ENCODE results near the gene PAX6. TPM values are rescaled to one million over a fixed set of nuclear protein-coding genes. Genes with fewer than 3 reads are reported as not detected.
A peak's percentile ranks its signal among the peaks of the same experiment; 100 is the strongest.

PAX6 gene
- total RNA-seq, 1 donor from 2014 or later = 7.6 TPM

DNA sequence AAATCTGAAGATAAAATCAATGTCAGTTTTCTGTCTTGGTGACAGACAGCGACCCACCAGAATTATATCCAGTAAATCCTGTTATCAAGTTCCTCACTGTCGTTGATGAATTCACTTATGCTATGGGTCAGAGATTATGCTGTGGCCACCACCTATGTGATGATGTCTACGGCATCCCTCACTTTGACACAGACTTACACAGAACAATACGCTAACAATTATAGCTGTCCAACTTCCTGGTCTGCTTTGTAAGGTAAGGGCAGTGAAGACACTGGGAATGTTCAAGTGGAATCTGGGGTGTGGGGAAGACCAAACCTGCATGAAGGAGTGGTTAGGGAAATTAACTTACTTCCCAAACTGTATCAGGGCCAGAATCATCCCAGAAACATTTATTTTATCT lies 19.3 kb upstream of the PAX6 start:
- no peak for DNase-seq (ENCODE audit: low spot score, unreplicated experiment)
- H3K27me3 Mint-ChIP-seq = peaks cover 51% of the 10 kb centered on the region
- H3K4me1 Mint-ChIP-seq (ENCODE audit: low read depth) = peaks cover 13% of the 10 kb centered on the region
- no peaks in the 10 kb centered on the region for H3K9me3 Mint-ChIP-seq (ENCODE audit: low read depth)
- H3K36me3 Mint-ChIP-seq (ENCODE audit: insufficient read depth) = no peaks in the 10 kb centered on the region
- H3K27ac Mint-ChIP-seq = no peak overlapping the region
- no peak overlapping the region for H3K4me3 Mint-ChIP-seq (ENCODE audit: low read depth)
- TF ChIP-seq, protein P1, sequence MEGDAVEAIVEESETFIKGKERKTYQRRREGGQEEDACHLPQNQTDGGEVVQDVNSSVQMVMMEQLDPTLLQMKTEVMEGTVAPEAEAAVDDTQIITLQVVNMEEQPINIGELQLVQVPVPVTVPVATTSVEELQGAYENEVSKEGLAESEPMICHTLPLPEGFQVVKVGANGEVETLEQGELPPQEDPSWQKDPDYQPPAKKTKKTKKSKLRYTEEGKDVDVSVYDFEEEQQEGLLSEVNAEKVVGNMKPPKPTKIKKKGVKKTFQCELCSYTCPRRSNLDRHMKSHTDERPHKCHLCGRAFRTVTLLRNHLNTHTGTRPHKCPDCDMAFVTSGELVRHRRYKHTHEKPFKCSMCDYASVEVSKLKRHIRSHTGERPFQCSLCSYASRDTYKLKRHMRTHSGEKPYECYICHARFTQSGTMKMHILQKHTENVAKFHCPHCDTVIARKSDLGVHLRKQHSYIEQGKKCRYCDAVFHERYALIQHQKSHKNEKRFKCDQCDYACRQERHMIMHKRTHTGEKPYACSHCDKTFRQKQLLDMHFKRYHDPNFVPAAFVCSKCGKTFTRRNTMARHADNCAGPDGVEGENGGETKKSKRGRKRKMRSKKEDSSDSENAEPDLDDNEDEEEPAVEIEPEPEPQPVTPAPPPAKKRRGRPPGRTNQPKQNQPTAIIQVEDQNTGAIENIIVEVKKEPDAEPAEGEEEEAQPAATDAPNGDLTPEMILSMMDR (IDR thresholded peaks at IDR 0.05; ENCODE audit: unreplicated experiment) = no peak

DNA sequence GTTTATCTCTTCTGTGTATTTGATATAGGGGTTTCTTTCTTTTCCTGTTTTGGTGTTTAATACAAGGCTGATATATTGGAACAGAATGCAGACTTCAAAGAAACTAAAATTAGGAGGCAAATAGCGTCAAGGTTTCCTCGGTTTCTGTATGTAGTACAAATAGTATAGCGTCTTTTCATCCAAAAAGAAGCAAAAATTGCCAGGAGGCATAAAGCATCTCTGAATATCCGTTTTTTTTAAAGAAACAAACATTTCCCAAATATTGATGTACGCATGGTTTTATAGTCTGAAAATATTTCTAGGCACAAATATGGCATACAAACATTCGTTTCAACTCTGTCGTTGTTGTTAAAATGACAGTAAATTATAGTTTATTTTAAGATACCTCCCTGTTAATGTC lies 17.1 kb upstream of the PAX6 start:
- Mint-ChIP-seq H3K4me3 (ENCODE audit: low read depth) (no peak overlapping the region), H3K27ac (no peak overlapping the region), H3K4me1 (ENCODE audit: low read depth) (peaks cover 13% of the 10 kb centered on the region), H3K9me3 (ENCODE audit: low read depth) (no peaks in the 10 kb centered on the region), H3K36me3 (ENCODE audit: insufficient read depth) (no peaks in the 10 kb centered on the region), H3K27me3 (peaks cover 72% of the 10 kb centered on the region)
- no peak for DNase-seq (ENCODE audit: low spot score, unreplicated experiment)
- TF ChIP-seq, protein P1 (IDR thresholded peaks at IDR 0.05; ENCODE audit: unreplicated experiment) = no peak

DNA sequence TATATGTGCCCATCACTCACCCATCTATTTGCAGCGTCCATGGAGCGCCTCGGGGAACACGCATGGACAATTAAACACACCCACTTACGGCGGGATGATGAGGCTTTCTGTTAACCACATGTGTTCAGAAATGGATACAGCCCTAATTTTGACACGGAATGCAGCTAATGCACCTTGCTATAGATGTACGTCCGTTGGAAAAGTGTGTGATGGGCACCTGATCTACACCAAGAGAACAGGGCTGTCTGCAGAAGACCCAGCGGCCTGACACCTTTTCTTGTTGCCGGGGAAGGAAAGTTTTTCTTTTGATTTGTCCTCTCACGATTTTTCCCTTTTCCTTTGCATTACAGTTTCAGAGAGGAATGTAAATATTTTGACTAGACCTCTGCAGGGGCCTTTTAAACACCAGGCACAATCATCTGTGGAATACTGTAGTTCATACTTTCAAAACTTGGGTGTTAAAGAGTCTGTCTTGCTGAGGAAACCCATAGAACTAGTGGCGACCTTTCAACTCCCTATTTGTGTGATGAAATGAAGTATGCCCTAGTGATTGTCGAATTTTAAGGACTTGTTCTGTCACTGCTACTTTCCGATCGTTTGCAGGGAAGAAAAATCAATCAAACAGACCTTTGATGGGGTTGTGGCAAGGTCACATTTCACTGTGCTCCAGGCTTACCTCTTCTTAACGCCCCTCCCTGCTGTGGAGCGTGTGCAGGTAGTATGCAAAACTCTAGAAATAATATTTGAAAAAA lies 16.5 kb upstream of the PAX6 start:
- Mint-ChIP-seq H3K4me1 (ENCODE audit: low read depth) (peaks cover 13% of the 10 kb centered on the region), H3K36me3 (ENCODE audit: insufficient read depth) (no peaks in the 10 kb centered on the region), H3K27ac (peak overlapping the region; percentile 30), H3K4me3 (ENCODE audit: low read depth) (no peak overlapping the region), H3K9me3 (ENCODE audit: low read depth) (no peaks in the 10 kb centered on the region), H3K27me3 (peaks cover 78% of the 10 kb centered on the region)
- no peak for DNase-seq (ENCODE audit: low spot score, unreplicated experiment)
- TF ChIP-seq, protein P1 (IDR thresholded peaks at IDR 0.05; ENCODE audit: unreplicated experiment) = no peak

DNA sequence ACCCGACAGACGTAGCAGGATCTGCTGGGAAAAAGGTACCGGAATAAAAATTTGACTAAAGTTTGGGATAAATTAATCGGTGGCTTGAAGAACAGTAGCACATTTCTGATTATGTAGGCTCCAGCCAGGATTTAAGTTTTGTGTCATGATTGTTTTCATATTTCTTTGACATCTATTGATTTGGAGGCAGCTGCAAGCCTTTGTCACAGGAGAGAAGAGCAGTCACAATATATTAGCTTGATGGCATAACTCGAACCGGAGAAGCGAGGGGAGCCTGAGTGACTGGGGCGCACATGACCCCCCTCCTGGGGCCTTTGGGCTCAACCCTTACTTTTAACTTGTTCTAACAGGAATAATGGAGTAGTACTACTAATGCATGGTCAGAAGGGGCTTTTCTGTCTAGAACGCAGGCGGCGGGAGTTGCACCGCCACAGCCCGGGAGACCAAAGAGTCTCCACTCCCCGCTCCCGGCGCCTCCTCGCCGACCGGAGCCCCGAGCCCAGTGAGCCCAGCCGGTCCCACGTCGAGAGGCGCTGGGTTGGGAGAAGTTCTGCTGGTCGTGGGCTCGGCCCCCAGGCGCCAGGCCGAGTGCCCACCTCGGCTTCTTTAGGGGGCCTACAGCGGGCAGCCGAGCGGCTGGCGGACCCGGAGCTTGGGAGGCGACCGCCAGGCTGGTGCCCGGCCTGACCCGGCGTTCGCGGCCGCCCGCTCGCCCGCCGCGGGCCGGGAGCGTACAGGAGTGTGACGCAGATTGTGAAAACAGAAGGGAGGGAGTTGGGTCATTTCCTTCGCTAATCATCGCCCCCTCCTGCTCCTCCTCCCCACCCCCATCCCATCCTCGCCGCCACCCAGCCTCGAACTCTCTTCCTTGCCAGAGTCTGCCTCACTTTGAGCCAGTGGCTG lies 15.7 kb upstream of the PAX6 start:
- peak; percentile 12 for DNase-seq (ENCODE audit: low spot score, unreplicated experiment)
- H3K9me3 Mint-ChIP-seq (ENCODE audit: low read depth) = no peaks in the 10 kb centered on the region
- TF ChIP-seq, protein P1 (IDR thresholded peaks at IDR 0.05; ENCODE audit: unreplicated experiment) = no peak
- H3K4me3 Mint-ChIP-seq (ENCODE audit: low read depth) = no peak overlapping the region
- H3K4me1 Mint-ChIP-seq (ENCODE audit: low read depth) = peaks cover 13% of the 10 kb centered on the region
- no peaks in the 10 kb centered on the region for H3K36me3 Mint-ChIP-seq (ENCODE audit: insufficient read depth)
- H3K27ac Mint-ChIP-seq = peak overlapping the region; percentile 56
- H3K27me3 Mint-ChIP-seq = peaks cover 87% of the 10 kb centered on the region

DNA sequence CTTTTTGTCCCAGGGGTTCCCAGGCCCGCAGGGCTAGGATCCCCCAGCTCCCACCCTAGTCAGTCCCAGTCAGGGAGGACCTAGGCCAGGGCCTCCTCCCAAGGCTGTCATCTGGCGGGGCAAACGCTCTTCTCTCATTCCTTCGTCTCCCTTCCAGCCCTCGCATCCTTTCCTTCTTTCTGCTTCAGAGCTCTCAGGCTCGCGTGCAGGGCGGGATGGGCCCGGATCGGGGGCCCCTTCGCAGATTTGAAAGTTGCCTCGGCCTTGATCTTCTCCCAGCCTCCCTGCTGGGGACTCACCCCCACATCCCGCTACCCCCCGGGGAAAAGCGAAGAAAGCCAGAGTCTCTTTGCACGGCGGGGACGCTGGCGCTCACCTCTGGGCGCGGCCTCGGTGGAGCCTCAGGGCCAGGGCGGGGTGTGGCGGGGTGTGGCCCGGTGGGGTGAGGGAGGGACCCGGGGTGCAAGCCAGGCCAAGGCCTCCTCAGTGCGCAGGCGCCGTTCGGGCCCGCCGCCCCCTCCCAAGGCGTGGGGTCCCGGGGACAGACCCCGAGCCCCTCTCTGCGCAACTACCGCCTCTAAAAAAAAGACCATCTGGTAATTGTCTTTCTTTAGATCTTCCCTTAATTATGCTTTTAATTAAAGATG lies 14.8 kb upstream of the PAX6 start:
- TF ChIP-seq, protein P1 (IDR thresholded peaks at IDR 0.05; ENCODE audit: unreplicated experiment) = no peak
- Mint-ChIP-seq H3K4me1 (ENCODE audit: low read depth) (peaks cover 13% of the 10 kb centered on the region), H3K27me3 (peaks cover 92% of the 10 kb centered on the region), H3K9me3 (ENCODE audit: low read depth) (no peaks in the 10 kb centered on the region), H3K27ac (no peak overlapping the region), H3K36me3 (ENCODE audit: insufficient read depth) (no peaks in the 10 kb centered on the region), H3K4me3 (ENCODE audit: low read depth) (no peak overlapping the region)
- DNase-seq (ENCODE audit: low spot score, unreplicated experiment) = no peak

Measured in progenitor cell of endocrine pancreas (in vitro differentiated cells).